ENCODE results near the gene CAMTA1.

The CAMTA1 gene

GRCh38 chr1:6941786-6942185 is 156.5 kb downstream of the CAMTA1 start:
- no peak for DNase-seq

GRCh38 chr1:6942990-6943389 is 157.7 kb downstream of the CAMTA1 start:
- DNase-seq = no peak

- DNase-seq = no peak
These were observed 159.2 kb downstream of the CAMTA1 start for GRCh38 chr1:6944434-6944833.

GRCh38 chr1:6947952-6948351 is 162.7 kb downstream of the CAMTA1 start:
- no peak for DNase-seq

- DNase-seq = no peak
These were observed 163.2 kb downstream of the CAMTA1 start for GRCh38 chr1:6948416-6948815.

- no peak for DNase-seq
These were observed 163.6 kb downstream of the CAMTA1 start for GRCh38 chr1:6948861-6949260.

- no peak for DNase-seq
These were observed 164.9 kb downstream of the CAMTA1 start for GRCh38 chr1:6950001-6950765.

- DNase-seq = no peak
These were observed 166.3 kb downstream of the CAMTA1 start for GRCh38 chr1:6951536-6951935.

GRCh38 chr1:6953216-6953615 is 168.0 kb downstream of the CAMTA1 start:
- DNase-seq = no peak

GRCh38 chr1:6953907-6954364 is 168.7 kb downstream of the CAMTA1 start:
- DNase-seq = no peak

- no peak for DNase-seq
These were observed 169.3 kb downstream of the CAMTA1 start for GRCh38 chr1:6954591-6954990.

GRCh38 chr1:6955357-6956094 is 170.3 kb downstream of the CAMTA1 start:
- DNase-seq = no peak

GRCh38 chr1:6956488-6957159 is 171.4 kb downstream of the CAMTA1 start:
- DNase-seq = no peak

- no peak for DNase-seq
These were observed 172.1 kb downstream of the CAMTA1 start for GRCh38 chr1:6957341-6957740.

GRCh38 chr1:6958407-6959030 is 173.3 kb downstream of the CAMTA1 start:
- DNase-seq = no peak

GRCh38 chr1:6959491-6959890 is 174.2 kb downstream of the CAMTA1 start:
- DNase-seq = no peak

- DNase-seq = no peak
These were observed 175.1 kb downstream of the CAMTA1 start for GRCh38 chr1:6960291-6960811.

GRCh38 chr1:6960860-6961259 is 175.6 kb downstream of the CAMTA1 start:
- no peak for DNase-seq

GRCh38 chr1:6961289-6961688 is 176.0 kb downstream of the CAMTA1 start:
- DNase-seq = no peak

GRCh38 chr1:6961905-6962477 is 176.7 kb downstream of the CAMTA1 start:
- no peak for DNase-seq

GRCh38 chr1:6962478-6962995 is 177.3 kb downstream of the CAMTA1 start:
- DNase-seq = no peak

Data from NCI-H446 treated with DMSO at 0.1 percent for 48 hours (cell line).